ENCODE results near the gene B3GALT5. TPM values are rescaled to one million over a fixed set of nuclear protein-coding genes. Genes with fewer than 3 reads are reported as not detected.
"Not testable (repeated sequence)": the region's sequence is repeated elsewhere in the genome, so short reads cannot be mapped to it uniquely, and the experiment has no call there.

The B3GALT5 gene, protein sequence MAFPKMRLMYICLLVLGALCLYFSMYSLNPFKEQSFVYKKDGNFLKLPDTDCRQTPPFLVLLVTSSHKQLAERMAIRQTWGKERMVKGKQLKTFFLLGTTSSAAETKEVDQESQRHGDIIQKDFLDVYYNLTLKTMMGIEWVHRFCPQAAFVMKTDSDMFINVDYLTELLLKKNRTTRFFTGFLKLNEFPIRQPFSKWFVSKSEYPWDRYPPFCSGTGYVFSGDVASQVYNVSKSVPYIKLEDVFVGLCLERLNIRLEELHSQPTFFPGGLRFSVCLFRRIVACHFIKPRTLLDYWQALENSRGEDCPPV
- polyA plus RNA-seq (ENCODE audit: insufficient read depth in 1 of 5, insufficient read length in 5 of 5, low replicate concordance in 1 of 5): 1 to 10 TPM in 2 of 5 donors, under 1 TPM in 3; 0.76 to 1.2 (median 0.95) TPM
- long read RNA-seq, donor 1: 0 reads
- long read RNA-seq, donor 2: 0 reads
- long read RNA-seq, donor 3: 0 reads
- long read RNA-seq, donor 4, partial matches to known transcripts: 0 of 1 reads
- long read RNA-seq, donor 4, other reads (novel, unspliced or antisense): 0 of 1 reads
- long read RNA-seq, donor 5: 0 reads
- long read RNA-seq, donor 6: 0 reads
- long read RNA-seq, donor 7: 0 reads
- long read RNA-seq, donor 8: 0 reads

GRCh38 chr21:39612233-39613040 is at the start of gene B3GALT5:
B3GALT5 (plus strand) TSS chr21:39612940; CDS start chr21:39660560, 47,620 bp downstream.
- DNase-seq: peak; percentile 23 to 31

- no peak for DNase-seq
Measured at GRCh38 chr21:39564200-39564599, 48.5 kb upstream of the B3GALT5 start.

- DNase-seq: no peak
Measured at GRCh38 chr21:39567180-39567972, 45.4 kb upstream of the B3GALT5 start.

DNA sequence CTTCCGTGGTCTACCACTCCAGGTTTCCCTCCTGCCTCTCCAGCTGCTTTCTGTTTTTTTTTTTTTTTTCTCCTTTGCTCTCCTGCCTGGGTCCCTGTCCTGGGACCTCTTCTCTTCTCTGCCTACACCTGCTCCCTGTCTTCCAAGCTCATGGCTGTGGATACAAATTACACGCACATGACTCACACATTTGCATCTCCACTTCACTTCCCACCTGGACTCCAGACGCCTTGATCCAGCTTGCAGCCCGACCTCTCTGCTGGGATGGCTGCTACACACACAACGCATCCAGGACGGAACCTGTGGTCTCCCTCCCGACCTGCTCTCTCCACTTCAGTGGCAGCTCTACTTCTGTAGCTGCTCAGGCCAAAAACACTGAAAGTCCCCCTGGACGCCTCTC is 44.4 kb upstream of the B3GALT5 start:
- no peak for DNase-seq

- no peak for DNase-seq
Measured at GRCh38 chr21:39575775-39576174, 37.0 kb upstream of the B3GALT5 start.

GRCh38 chr21:39576518-39577128 is 36.1 kb upstream of the B3GALT5 start:
- DNase-seq: no peak

GRCh38 chr21:39579734-39580332 is 32.9 kb upstream of the B3GALT5 start:
- DNase-seq: no peak

DNA sequence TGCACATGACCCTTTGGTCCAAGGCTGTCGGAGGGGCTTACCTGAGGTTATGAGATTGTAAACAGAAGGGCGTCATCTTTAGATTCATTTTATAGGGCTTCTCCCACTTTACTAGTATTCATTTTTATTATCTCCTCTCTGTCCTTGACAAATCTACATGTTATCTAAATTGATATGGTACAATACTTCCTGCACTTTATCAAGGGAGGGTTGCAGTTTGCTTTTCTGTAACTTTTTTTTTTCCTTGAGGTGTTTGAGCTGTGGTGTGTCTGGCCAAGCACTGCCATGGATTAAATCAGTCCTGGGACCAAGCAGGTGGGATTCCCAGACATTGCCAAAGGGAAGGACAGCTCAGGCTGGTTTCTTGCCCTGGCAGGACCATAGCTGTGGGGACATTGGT is 32.0 kb upstream of the B3GALT5 start:
- DNase-seq: no peak

DNA sequence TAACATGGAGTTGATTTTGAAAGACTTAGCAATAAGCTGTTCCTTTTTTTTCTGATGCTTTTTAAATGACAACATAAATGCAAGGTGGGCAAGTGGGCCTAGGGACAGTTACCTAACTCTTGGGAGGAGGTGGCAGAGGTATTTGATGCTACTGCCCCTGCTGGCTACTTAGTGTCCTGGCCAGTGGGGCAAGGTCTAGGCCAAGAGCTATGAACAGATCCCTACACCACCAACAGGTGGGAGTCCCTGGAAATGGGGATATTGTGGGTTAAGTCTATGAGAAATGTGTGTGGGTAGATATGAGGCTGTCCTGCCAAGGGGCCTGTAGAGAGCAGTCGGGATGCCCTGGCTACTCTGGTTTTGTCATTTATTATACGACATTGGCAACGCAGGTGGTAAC is 31.3 kb upstream of the B3GALT5 start:
- DNase-seq: no peak

- no peak for DNase-seq
Measured at GRCh38 chr21:39582749-39583148, 30.0 kb upstream of the B3GALT5 start.

DNA sequence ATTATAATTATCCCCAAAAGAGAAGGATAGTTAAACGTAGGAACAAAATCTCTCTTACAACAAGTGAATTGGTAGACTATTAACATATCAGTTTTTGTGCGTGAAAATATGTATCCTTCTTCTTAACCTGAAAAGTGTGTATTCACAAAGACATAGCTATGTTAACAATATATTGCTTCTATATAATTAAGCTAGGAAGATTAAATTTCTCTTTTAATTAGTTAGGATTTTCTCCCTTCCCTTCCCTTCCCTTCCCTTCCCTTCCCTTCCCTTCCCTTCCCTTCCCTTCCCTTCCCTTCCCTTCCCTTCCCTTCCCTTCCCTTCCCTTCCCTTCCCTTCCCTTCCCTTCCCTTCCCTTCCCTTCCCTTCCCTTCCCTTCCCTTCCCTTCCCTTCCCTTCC is 29.2 kb upstream of the B3GALT5 start:
- not testable (repeated sequence) for DNase-seq

DNA sequence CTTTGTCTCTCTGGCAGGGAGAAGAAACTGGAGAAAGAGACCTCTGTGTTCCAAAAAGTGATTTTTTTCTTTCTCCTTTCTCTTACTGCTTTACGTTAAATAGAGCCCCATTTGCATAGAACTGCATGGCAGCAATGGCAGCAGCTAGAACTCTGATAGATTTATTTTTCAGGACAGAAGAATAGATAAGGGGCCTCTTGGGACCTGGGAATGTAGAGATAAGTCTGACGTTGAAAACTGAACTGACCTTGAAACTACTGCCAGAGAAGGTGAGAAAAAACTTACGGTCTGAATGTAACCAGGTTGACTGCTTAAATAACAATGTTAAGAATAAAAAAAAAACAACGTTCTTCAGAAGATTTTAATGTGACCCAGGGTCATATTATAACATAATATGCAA is 25.4 kb upstream of the B3GALT5 start:
- DNase-seq: no peak

GRCh38 chr21:39588884-39589283 is 23.9 kb upstream of the B3GALT5 start:
- DNase-seq: no peak

DNA sequence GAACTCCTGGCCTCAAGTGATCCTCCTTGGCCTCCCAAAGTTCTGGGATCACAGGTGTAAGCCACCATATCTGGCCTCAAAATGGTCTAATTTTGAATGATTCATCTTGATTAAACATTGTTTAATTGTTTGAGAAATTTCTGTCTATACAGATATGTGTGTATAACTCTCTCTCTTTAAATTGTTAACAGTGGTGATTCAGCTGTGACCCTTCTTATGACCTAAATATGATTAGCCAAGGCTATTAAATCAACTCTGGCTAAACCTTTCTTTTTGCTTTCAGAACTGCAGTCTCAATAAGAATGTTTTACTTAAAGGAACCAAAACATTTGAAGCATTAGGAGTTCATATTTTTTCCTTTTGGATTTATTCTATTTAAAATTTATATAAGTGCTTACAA is 19.2 kb upstream of the B3GALT5 start:
- no peak for DNase-seq

DNA sequence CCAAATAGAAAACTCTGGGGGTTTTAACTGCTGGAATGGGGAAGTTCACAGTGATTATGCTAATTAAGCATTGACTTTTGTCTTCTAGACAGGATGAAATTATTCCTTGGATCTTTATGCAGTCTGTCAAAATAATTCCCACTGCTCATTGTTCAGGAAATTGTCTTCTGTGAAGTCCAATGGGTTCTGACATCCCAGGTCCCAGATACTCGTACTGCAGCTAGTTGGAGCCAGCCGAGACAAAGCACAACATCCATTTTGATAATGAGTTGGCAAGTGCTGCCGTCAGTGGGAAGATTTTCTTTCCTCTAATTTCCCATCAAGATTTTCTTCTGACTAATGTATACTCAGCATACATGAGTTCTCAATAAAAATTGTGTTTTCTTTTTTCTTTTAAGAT is 17.3 kb upstream of the B3GALT5 start:
- no peak for DNase-seq

- DNase-seq: no peak
Measured at GRCh38 chr21:39597595-39597994, 15.1 kb upstream of the B3GALT5 start.

GRCh38 chr21:39599191-39599970 is 13.4 kb upstream of the B3GALT5 start:
- no peak for DNase-seq

DNA sequence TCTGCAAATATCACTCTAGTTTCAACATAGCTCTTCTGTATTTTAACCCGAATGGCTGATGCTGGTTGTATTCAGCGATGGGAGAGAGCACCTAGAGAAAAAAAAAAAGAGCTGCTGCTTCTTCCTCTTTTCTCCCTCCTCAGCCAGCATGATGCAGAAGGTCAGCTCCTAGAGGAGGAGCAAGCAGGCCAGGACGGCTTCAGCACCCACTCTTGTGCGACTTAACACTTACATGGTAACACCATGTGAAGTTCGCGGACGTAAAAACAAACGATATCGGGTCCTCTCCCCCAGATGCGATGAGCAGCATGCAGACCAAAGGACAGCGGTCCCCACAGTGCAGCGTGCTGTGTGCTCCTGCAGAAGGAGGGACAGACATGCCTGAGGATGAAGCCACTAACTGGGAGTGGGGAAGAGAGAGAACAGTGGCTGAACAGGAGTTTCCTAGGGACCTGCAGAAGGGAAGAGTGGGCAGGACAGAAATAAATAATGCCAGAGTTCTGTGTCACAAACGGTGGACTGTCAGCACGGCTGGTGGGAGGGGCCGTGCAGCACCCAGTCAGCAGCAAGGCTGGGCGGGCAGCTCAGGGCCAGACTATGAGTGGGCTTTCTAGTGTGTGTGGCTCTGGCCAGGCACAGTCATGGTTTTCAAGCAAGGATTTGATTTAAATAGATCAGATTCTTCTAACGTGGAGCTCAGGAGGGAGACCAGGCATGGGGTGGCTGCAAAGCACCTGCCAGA is 11.4 kb upstream of the B3GALT5 start:
- DNase-seq: no peak

GRCh38 chr21:39602076-39602689 is 10.6 kb upstream of the B3GALT5 start:
- DNase-seq: no peak
